B cell (primary cell): ENCODE data around the gene SUGCT. TPM values are rescaled to one million over a fixed set of nuclear protein-coding genes. Genes with fewer than 3 reads are reported as not detected.

Experiments used
- ATAC-seq: fragments of 200-7000 bp; cut with Tn5 transposase; one replicate; pipeline ENCODE4 v1.10.0; 2021; ENCODE audit warnings: low read depth, mild to moderate bottlenecking, moderate number of reproducible peaks, moderate library complexity
- CTCF ChIA-PET: fragments of 350-600 bp; sonication (Branson Sonifier 250); formaldehyde crosslinking; loops from one replicate; lab custom pipeline; 2021; ENCODE audit warnings: antibody characterized with exemption, inconsistent platforms; lab: Charles Lee
- POLR2A ChIA-PET: fragments of 350-600 bp; sonication (Branson Sonifier 250); formaldehyde crosslinking; loops from one replicate; lab custom pipeline; 2021; ENCODE audit warnings: antibody characterized with exemption; lab: Charles Lee
- DNase-seq: peaks from one replicate; pipeline ENCODE4 v3.0.0; 2013
- H2AFZ ChIP-seq: 2 replicates; pipeline ENCODE4 v1.6.1; 2012; ENCODE audit warnings: mild to moderate bottlenecking, low read depth, low read length; ENCODE audit not compliant: insufficient read depth, poor library complexity, severe bottlenecking
- H3K27ac ChIP-seq, 2 donors: 1 replicate in 1 of 2; 2 replicates in 1 of 2; pipeline ENCODE4 v1.5.1; 2012 to 2013; ENCODE audit warnings: low read length in 2 of 2, mild to moderate bottlenecking in 2 of 2, moderate library complexity in 1 of 2
- H3K27me3 ChIP-seq, 4 experiments: fragments of 200-600 bp in 1 of 4; sonication (generic) in 1 of 4; replicated peaks in 1 of 4; 1 replicate in 2 of 4; 2 replicates in 2 of 4; pipeline versions ENCODE4 v1.6.1 to v1.7.0; 2013 to 2016; ENCODE audit warnings: low read length in 3 of 4, mild to moderate bottlenecking in 2 of 4, mixed read lengths in 1 of 4, moderate library complexity in 1 of 4; ENCODE audit not compliant: insufficient read depth in 4 of 4, control insufficient read depth in 3 of 4; ENCODE audit errors: control extremely low read depth in 1 of 4
- H3K36me3 ChIP-seq, 2 experiments: replicated peaks in 1 of 2; 1 replicate in 1 of 2; 2 replicates in 1 of 2; pipeline versions ENCODE4 v1.6.1 to v1.7.1; 2013; ENCODE audit warnings: low read length in 1 of 2; ENCODE audit not compliant: insufficient read depth in 2 of 2, control insufficient read depth in 1 of 2; ENCODE audit errors: control extremely low read depth in 1 of 2, extremely low read depth in 1 of 2
- H3K4me1 ChIP-seq, 2 donors: fragments of 200-600 bp in 1 of 2; sonication (generic) in 1 of 2; 1 replicate in 1 of 2; 2 replicates in 1 of 2; pipeline versions ENCODE4 v1.5.1 to v1.6.1; 2013 to 2017; ENCODE audit warnings: low read length in 2 of 2; ENCODE audit not compliant: control insufficient read depth in 2 of 2, insufficient read depth in 2 of 2
- H3K4me2 ChIP-seq: replicated peaks from 2 replicates; pipeline ENCODE3; 2012; ENCODE audit warnings: mild to moderate bottlenecking, low read depth, low read length; ENCODE audit not compliant: poor library complexity, severe bottlenecking
- H3K4me3 ChIP-seq, 5 experiments: fragments of 200-600 bp in 1 of 5; sonication (generic) in 1 of 5; 1 replicate in 3 of 5; 2 replicates in 2 of 5; pipeline versions ENCODE4 v1.5.1 to v1.7.0; 2011 to 2016; ENCODE audit warnings: low read length in 4 of 5, mild to moderate bottlenecking in 4 of 5, low read depth in 2 of 5, control low read depth in 1 of 5, moderate library complexity in 1 of 5; ENCODE audit not compliant: insufficient read depth in 1 of 5; ENCODE audit errors: control extremely low read depth in 1 of 5, extremely low read depth in 1 of 5
- H3K79me2 ChIP-seq: fragments of 200-600 bp; sonication (generic); one replicate; pipeline ENCODE4 v1.6.0; 2016; ENCODE audit warnings: low read length; ENCODE audit not compliant: control insufficient read depth, insufficient read depth
- H3K9ac ChIP-seq: fragments of 200-600 bp; sonication (generic); 2 replicates; pipeline ENCODE4 v1.6.1; 2017; ENCODE audit warnings: mild to moderate bottlenecking, low read length, moderate library complexity
- H3K9me3 ChIP-seq, 3 donors: one replicate each; pipeline versions ENCODE4 v1.6.1 to v1.7.1; 2013; ENCODE audit warnings: low read length in 2 of 3; ENCODE audit not compliant: control insufficient read depth in 2 of 3, insufficient read depth in 1 of 3; ENCODE audit errors: control extremely low read depth in 1 of 3
- H4K20me1 ChIP-seq: 2 replicates; pipeline ENCODE4 v1.6.0; 2012; ENCODE audit warnings: mild to moderate bottlenecking, low read length; ENCODE audit not compliant: insufficient read depth, control insufficient read depth, poor library complexity, severe bottlenecking
- H3K27ac Mint-ChIP-seq: one replicate; pipeline ENCODE4 v1.8.0; 2021; ENCODE audit warnings: mixed read lengths
- H3K27me3 Mint-ChIP-seq: one replicate; pipeline ENCODE4 v1.8.0; 2021; ENCODE audit warnings: mixed read lengths
- H3K4me1 Mint-ChIP-seq: one replicate; pipeline ENCODE4 v1.8.0; 2021; ENCODE audit warnings: mixed read lengths
- H3K4me3 Mint-ChIP-seq: one replicate; pipeline ENCODE4 v1.8.0; 2021; ENCODE audit warnings: mixed read lengths
- H3K9me3 Mint-ChIP-seq: one replicate; pipeline ENCODE4 v1.8.0; 2022; ENCODE audit warnings: mixed read lengths; ENCODE audit not compliant: insufficient read depth
- CTCF ChIP-seq: fragments of 200-600 bp; IDR thresholded peaks from one replicate; pipeline ENCODE4 v1.8.0; 2022; ENCODE audit warnings: antibody characterized with exemption, mild to moderate bottlenecking
- EZH2 ChIP-seq: IDR thresholded peaks from 2 replicates; pipeline ENCODE4 v1.6.1; 2012; ENCODE audit warnings: borderline replicate concordance, low read depth, mild to moderate bottlenecking, moderate library complexity, low read length; ENCODE audit not compliant: insufficient read depth, poor library complexity, severe bottlenecking
- WGBS: methylation state at CpG from one replicate; pipeline ENCODE4 v1.1.5; 2013; ENCODE audit warnings: missing lambda C conversion rate; ENCODE audit not compliant: insufficient coverage; 5-methylcytosine and 5-hydroxymethylcytosine counted together
- intact Hi-C: fragments of 100-400 bp; cut with micrococcal nuclease; formaldehyde crosslinking; loops from one replicate; pipeline ENCODE4 v1.10.0; 2022
- polyA plus RNA-seq: library from polyadenylated mRNA; depleted of rRNA; stranded (reverse); fragments of >200 nt; gene quantifications from 2 replicates; pipeline ENCODE4 v1.2.3, GENCODE V29; 2012
- total RNA-seq, 2 donors: library from RNA; stranded (reverse); fragments of 120-200 nt in 1 of 2; gene quantifications; 1 replicate in 1 of 2; 2 replicates in 1 of 2; pipeline versions ENCODE4 v1.2.3 to v1.2.4, GENCODE V29; 2013 to 2022

The SUGCT gene
- total and polyA plus RNA-seq, 2 donors (not counting 1 experiment from before 2014, with no cell fraction given), result 0.19 to 0.86 TPM

- H3K9me3 ChIP-seq, result peaks cover 0 to 5% (median 2%) of the 10 kb centered on the region in 3 donors
- H3K4me1 ChIP-seq, result no peaks in the 10 kb centered on the region
- WGBS, result no CpG with 5 or more reads among the region's 2 CpGs
- H3K36me3 ChIP-seq, result no peaks in the 10 kb centered on the region
- Mint-ChIP-seq H3K4me3 (no peak overlapping the region), H3K27me3 (no peaks in the 10 kb centered on the region), H3K4me1 (no peaks in the 10 kb centered on the region), H3K9me3 (no peaks in the 10 kb centered on the region), H3K27ac (no peak overlapping the region)
- no peak overlapping the region for H3K4me2 ChIP-seq
- no peaks in the 10 kb centered on the region for H3K27me3 ChIP-seq
- intact Hi-C loops, result no loop called here
- no peak overlapping the region for H3K27ac ChIP-seq
- ATAC-seq (no peak), DNase-seq (no peak)
- H2AFZ ChIP-seq, result no peak overlapping the region
- no peak overlapping the region for H3K4me3 ChIP-seq
- no peaks in the 10 kb centered on the region for H4K20me1 ChIP-seq
- TF ChIP-seq EZH2 (no peak), CTCF (no peak)
- ChIA-PET POLR2A (no interaction called here), CTCF (no interaction called here)
- no peaks in the 10 kb centered on the region for H3K79me2 ChIP-seq
- H3K9ac ChIP-seq, result no peak overlapping the region
These were observed 148.1 kb downstream of the SUGCT start for GRCh38 chr7:40282858-40283257.

GRCh38 chr7:40283391-40283790 lies 148.6 kb downstream of the SUGCT start:
- Histone ChIP-seq H3K27ac (no peak overlapping the region), H3K4me2 (no peak overlapping the region), H3K27me3 (no peaks in the 10 kb centered on the region), H3K36me3 (no peaks in the 10 kb centered on the region), H3K9ac (no peak overlapping the region), H3K4me1 (no peaks in the 10 kb centered on the region), H3K79me2 (no peaks in the 10 kb centered on the region), H3K9me3 (peaks cover 0 to 5% (median 2%) of the 10 kb centered on the region in 3 donors), H3K4me3 (no peak overlapping the region), H4K20me1 (no peaks in the 10 kb centered on the region), H2AFZ (no peak overlapping the region)
- TF ChIP-seq CTCF (no peak), EZH2 (no peak)
- H3K4me1 Mint-ChIP-seq, result no peaks in the 10 kb centered on the region
- DNase-seq (no peak), ATAC-seq (no peak)
- no peak overlapping the region for H3K27ac Mint-ChIP-seq
- ChIA-PET CTCF (no interaction called here), POLR2A (no interaction called here)
- no peaks in the 10 kb centered on the region for H3K9me3 Mint-ChIP-seq
- no peak overlapping the region for H3K4me3 Mint-ChIP-seq
- no peaks in the 10 kb centered on the region for H3K27me3 Mint-ChIP-seq
- intact Hi-C loops, result no loop called here
- 100% methylated on average over 1 of the region's 6 CpGs for WGBS
